ENCODE data around the gene SMAD4.

GRCh38 chr18:51082571-51083267, 52.7 kb downstream of the SMAD4 start:
- TF ChIP-seq EZH2 (IDR thresholded peaks at IDR 0.05; ENCODE audit: low read depth) (no peak), CTCF (conservative IDR thresholded peaks at IDR 0.05) (no peak)
